GM18499 (cell line): ENCODE measurements around the gene RHEX.
"Not testable (repeated sequence)": the region's sequence is repeated elsewhere in the genome, so short reads cannot be mapped to it uniquely, and the experiment has no call there.

Source experiments
- ATAC-seq: cut with Tn5 transposase; IDR thresholded peaks from one replicate; pipeline ENCODE4 v1.9.1; 2021; ENCODE audit warnings: moderate number of reproducible peaks; ENCODE audit not compliant: insufficient read depth, unreplicated experiment

RHEX gene, protein sequence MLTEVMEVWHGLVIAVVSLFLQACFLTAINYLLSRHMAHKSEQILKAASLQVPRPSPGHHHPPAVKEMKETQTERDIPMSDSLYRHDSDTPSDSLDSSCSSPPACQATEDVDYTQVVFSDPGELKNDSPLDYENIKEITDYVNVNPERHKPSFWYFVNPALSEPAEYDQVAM

DNA sequence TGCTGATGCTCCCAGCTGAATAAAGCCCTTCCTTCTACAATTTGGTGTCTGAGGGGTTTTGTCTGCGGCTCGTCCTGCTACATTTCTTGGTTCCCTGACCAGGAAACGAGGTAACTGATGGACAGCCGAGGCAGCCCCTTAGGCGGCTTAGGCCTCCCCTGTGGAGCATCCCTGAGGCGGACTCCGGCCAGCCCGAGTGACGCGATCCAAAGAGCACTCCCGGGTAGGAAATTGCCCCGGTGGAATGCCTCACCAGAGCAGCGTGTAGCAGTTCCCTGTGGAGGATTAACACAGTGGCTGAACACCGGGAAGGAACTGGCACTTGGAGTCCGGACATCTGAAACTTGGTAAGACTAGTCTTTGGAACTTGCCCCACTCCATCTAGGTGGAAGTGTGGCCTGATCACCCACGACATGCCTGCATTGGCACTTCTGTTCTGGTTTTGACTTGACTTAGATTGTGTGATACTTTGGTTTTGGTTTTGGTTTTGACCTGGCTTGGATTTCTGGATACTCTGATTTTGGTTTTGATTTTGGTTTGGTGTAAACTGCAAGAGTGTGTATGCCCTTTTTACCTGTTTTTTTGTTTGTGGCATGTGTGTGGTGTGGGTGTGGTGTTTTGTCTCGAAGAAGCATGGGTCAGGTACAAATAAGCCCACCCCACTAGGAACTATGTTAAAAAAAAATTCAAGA is at the start of gene RHEX:
Gene RHEX, plus strand, starts transcription at position 255 of the 692 bp plus-strand sequence. CDS start 44,656 bp downstream, outside the sequence.
- ATAC-seq: not testable (repeated sequence)

DNA sequence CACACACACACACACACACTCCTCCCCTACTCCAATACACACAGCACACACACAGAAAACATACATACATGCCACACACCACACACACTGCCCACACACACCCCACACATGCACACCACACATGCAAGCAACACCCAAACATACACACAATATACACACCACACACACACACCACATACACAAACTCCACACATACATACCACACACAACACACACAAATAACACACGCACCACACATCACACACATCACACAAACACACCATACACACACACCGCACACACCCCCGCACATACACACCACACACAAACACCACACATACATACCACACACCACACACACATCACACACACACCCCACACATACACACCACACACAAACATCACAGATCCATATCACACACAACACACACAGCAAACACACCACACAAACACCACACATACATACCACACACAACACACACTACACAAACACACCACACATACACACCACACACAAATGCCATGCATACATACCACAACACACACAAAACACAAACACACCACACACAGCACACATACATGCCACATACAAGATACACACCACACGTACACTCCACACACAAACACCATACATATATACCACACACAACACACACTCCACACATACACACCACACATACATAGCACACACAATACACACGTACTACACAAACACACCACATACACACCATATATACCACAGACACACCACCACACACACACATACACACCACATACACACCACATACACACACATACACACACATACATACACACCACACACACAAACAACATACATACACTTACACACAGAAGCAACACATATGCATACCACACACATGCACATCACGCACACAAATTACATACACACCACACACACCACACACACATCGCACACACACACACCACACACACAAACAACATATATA is 48.8 kb upstream of the RHEX start:
- no peak for ATAC-seq

DNA sequence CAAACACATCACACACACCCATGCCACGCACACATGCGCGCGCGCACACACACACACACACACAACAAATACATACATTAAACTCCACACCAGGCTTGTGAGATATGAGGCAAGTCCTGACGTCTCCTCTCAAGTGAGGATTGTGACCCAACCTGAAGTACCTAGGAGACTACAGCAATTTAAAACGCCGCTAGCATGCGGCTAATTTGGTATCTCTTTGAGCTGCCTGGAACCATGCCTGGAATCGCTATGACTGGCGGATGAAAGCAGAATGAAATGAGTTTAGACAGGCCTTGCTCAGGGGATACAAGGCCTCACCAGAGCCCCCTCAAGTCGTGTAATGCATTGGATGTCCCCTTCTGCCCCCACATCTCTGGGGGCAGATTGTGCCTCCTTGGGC is 48.1 kb upstream of the RHEX start:
- ATAC-seq: no peak

DNA sequence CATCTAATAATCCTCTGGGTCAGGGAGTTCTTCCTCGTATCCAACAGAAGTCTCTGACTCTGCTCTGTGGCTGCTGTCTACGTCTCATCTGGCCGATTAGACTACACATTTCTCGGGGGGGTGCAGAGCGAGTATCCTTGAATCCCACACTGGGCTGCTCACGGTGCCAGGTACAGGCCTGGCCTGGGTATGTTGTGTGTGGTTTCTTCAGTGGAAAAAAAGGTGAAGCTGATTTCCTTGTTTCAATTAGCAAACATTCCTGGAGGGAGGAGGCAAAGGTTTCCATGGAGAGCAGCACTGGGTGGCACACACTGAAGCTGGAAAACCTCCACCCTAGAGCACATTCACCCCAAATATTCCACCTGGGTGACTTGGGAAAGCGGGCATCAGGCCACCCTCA is 47.7 kb upstream of the RHEX start:
- no peak for ATAC-seq

DNA sequence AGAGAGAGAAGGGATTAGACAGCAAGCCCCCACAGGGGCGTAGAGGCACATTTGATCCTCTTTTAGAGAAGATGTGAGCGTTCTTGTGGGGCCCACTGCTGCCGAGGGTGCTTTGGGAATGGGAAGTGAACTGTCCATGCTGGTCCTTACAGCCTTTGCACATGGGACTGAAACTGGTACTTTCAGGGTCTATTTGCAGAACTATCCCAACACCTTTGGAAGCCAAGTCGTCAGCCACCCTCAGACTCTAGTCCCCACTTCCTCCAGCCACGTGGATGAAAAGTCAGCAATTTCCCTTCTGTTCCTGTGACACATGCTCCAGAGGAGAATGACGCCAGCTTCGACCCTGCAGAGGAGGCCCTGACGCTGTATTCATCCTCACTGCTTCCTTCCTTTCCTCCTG is 47.2 kb upstream of the RHEX start:
- no peak for ATAC-seq

DNA sequence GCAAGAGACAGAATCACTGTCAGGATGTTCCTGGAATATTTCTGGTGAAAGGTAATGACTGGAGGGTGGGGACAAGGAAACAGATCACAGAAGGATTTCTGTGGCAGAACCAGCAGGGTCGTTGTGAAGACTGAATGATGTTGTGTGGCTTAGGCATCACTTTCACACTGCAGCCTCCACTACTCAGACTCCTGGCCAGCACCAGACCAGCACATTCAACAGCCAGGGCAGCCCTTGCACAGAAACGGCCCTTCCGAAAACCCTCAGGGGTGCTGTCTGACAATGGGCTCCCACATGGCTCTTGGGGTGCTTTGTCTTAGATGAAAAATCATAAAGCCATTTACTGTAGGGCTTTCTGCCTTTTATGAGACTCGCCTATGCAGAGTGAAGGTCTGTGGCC is 46.0 kb upstream of the RHEX start:
- ATAC-seq: no peak

DNA sequence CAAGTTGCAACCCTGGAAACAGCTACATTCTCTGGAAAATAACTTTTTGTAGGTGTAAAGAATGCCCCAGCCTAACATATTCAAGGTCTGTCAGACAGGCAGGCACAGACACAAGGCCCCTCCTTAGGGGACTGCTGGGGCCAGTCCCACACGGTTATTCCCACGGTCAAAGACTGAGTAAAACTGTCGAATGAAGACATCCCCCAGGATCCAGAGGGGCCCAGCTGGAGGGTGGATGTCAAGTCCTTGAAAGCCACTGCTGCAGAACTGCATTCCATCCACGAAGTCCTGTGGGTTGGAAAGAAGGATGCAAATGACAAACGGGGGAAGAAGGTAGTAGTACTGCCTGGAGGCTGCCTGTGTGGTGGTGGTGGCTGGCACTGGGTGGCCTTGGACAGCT is 42.9 kb upstream of the RHEX start:
- ATAC-seq: no peak

DNA sequence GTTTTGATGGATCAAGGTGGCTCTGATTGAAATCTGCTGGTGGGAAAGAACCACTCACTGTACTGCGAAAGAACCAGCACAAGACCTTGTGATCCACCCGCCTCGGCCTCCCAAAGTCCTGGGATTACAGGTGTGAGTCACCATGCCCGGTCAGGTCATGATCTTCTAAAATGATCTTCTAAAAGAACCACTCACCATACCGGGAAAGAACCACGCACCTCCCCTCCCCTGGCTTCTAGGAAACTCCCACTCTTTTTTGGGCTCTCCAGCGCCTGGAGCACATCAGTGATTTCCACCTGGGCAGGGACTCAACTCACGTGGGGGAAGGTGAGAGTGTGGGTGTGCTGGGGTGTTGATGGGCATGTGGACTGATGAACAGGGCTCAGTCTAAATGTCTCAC is 41.9 kb upstream of the RHEX start:
- no peak for ATAC-seq

DNA sequence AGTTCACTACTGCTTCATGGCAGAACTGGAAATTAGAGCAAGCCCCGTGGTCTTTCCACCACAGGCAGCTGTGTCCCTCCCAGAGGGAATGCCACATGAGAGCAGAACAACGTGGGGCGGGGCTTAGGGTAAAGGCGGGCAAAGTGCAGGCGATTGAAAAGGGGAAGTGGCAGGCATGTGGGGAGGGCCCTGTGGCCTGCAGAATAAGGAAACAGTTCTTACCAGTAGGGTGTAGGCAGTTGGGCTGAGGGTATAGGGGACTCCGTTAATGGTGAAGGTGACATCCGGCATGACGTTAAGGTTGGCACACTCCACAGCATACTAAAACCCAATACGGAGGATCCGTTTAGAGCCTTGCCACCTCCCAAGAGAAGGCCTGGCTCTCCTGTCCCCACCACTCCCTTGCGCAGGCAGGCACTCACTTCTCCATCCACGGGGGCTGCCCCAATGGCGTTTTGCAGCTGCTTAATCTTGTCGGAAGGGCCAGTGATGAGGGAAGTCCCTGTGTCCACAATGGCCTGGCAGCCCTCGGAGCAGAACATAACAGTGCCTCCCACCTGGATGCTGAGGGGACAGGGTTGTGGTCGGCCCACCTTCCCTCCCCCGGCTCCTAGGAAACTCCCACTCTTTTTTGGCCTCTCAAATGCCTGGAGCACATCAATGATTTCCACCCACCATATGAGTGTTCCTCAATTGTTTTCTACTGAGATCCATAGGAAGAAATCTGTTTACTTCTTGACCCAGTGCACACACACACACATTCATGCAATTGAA is 40.7 kb upstream of the RHEX start:
- peak; percentile 82 for ATAC-seq

DNA sequence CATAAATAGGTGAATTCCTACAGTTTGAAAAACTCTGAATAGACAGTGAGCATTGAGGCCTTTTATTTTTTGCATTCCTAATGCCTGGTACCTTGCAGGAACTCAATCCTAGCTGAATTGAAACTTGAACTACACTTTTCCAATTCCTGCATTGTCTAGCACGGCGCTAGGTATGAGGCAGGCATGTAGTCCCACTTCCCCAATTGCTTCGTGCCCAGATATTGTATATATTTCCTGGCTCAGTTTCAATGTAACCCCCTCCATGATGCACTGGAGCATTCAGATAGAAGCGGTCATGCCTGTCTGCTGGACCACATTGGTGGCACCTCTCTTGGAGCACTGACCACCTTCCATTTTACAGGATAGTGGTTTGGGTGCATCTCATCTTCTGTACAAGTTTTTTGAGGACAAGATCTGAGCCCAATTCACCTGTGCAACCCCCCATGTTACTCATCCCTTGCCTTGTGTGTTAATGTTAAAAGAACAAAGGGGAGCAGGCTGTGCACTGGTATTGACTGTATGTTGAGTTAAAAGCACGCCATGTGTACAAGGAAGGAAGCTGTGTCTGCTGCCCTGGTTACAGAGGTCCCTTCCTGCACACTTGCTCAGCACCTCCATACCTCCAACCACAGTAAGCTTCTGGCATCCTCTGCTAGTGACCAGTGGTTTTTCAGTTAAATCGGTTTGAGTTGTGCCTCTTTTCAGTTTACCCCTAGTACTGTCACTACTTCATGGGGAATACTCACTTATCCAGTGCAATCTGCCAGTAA is 39.8 kb upstream of the RHEX start:
- no peak for ATAC-seq

DNA sequence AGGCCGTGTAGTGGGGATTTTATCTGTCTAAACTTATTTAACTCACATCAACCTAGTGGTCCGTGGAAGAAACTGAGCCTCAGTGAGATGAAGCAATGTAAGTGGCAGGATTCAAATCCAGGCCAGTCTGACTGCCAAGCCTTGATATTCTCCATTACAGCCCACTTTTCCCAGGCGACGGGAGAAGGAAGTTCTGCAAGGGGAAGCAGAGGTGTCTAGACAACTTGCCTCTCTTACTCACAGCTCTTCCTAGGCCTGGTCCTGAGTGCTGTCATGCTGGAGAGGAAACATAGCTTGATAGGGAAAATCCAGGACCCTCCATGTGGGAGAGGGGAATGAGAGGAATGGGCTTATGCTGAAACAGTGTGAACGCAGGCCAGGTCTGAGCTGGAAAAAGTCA is 38.4 kb upstream of the RHEX start:
- no peak for ATAC-seq

DNA sequence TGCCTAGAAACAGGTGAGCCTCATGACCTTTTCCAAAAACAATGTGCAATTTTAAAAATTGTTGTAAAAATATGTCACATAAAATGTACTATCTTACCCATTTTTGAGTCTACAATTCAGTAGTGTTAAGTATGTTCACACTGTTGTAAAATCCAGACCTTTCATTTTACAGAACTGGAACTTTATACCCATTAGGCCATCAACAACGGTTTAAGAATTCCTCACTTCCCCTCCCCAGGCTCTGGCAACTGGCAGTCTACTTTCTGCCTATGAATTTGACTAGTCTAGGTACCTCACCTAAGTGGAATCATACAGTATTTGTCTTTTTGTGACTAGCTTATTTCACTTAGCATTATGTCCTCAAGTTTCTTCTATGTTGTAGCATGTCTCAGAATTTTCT is 37.9 kb upstream of the RHEX start:
- no peak for ATAC-seq

DNA sequence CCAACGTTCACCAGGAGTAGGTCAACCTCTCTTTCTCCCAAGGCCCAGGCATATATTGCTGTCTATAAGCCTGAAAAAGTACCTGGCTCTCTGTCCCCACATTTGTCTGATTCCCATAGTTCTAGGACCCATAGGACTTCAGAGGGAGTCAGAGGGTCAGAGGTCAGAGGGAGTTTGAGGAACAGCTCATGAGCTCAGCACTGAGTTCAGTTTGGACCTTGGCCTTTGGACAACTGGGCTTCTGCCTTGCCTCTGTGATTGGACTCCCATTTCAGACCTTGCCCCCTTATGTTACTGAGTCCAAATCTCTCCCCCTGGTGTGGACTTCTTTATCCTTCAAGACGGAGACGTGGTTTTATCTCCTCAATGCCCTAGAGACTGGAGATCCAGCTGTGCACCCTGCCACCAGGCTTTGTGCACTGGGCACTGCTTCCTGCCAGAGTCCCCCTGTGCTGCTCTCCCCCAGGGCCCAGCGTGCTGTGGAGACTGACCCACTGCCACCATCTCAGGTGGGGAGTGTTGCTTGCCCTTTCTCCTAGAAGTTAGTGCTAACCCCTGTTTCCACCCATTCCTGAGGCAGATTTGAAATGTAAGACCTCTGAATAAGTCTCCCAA is 32.5 kb upstream of the RHEX start:
- no peak for ATAC-seq

DNA sequence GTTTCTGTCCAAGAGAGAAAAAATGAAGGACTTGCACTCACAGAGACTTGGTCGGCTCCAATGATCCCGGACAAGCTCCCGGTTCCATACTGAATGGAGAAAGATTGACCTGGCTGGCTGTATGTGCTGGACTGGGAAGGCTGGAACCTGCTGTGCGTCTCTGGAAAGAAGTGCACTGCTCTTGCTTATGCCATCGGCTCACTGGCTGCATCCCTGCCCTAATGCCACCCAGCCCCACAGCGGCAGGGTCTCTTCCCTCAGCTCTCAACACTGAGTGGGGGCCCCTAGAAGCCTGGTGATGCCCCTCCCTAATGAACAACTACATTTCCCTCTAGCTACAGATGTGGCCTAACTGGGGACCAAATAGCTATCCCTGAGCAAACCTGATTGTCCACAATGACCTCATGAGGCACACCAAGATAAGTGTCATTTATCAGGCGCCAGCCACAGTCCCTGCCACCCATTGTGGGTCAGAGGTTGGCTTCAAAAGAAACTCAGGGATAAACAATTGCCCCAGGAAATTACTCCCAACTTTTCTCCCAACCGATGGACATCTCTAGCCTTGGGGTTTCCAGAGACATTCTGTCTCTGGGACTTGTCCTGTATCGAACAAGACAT is 31.9 kb upstream of the RHEX start:
- no peak for ATAC-seq

DNA sequence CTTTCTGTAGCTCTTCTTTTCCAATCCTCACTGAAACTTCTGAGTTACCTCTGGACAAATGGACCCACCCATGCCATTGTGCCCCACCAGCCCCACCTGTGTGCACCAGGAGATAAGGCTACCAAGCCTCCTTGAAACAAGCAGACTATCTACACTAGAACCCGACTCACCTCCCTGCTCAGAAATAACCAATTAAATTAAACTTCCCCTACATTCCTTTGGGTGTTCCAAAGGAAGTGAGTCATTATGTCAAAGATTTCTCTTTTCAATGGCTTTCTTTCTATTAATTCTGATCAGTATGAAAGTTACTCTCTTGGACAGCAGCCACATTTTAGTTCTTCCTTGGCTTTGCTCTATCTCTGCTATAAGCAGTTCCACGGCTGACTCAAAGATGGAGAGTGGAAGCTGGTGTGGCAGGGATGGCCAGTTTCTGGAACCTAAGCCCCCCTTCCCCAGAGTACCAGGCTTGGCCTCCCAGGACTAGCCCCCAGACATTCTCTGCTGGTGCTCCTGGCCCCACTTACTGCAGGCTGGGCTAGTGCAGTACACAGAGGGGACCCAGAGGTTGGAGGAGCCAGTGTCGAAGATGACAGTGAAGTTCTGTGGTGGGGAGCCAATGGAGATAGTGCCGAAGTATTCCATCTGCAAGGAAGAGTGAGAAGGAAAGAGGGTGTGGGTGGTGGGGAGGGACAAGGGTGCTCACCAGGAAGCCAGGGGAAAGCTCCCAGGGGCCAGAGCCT is 31.2 kb upstream of the RHEX start:
- ATAC-seq: no peak

DNA sequence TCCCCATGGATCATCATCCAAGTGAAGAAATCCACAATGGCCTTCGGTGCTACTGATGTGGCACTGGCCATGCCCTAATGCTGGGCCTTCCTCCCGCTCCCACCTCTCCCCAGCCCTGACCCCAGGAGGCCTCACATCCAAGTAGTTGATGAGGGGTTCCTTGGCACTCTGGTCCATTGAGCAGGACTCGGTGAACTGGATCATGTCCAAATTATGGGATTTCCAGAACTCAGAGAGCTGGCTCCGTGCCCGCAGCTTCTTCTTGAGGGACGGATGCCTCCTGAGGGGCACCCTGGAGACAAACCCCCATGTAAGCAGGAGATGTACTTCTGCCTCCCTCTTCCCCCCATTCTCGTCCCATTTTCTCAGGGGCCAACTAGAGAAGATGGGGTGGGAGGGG is 30.2 kb upstream of the RHEX start:
- no peak for ATAC-seq

DNA sequence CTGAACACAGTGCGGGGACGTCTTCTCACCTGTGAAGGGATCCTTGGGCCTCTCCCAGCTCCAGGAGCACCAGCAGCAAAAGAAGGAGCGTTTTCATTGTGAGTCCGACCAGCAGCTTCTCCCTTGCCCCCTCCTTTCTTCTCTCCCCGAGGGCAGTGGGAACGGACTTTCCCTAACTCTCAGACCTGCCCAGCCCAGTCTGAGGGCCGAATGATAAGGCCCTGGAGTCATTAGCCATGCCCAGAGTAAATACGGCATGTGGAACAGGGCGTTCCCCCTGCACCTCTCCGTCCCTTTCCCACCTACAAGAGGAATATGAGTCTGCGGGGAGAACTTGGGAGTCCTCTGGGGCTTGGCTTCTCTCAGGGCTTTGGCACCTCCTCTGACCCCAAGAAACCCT is 29.3 kb upstream of the RHEX start, which contains the start of gene CTSE:
Gene CTSE, minus strand, starts transcription at position 201 of the 400 bp plus-strand sequence. Its CDS starts 104 bp downstream, at position 97.
- ATAC-seq: no peak

DNA sequence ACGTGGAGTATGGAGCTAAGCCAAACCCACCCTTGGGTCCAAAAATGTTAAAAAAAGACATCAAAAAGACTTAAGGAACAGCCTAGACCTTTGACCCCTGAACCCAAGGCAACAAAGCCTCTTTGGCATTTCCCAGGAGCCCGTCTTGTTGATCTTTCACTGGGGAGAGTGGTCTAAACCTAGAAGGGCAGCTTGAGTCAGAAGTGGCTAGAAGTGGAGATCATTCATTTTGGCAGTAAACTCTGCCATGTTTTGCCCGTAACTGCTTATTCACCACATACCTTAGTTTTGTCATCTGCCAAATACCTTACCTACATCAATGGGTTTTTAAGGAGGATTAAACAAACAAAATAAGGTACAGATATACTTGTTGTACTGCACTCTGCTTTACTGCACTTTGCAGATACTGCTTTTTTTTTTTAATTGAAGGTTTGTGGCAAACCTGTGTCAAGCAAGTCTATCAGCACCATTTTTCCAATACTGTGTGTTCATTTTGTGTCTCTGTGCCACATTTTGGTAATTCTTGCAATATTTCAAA is 27.6 kb upstream of the RHEX start:
- no peak for ATAC-seq
